Ishikawa (cell line): ENCODE measurements around the gene RPTOR.

Experiments
- CEBPB ChIP-seq: IDR thresholded peaks from 2 replicates; pipeline ENCODE4 v1.6.1; 2012
- CREB1 ChIP-seq: IDR thresholded peaks from 2 replicates; pipeline ENCODE4 v1.6.1; 2012; ENCODE audit warnings: low read depth
- EGR1 ChIP-seq: IDR thresholded peaks from 2 replicates; pipeline ENCODE4 v1.6.1; 2012
- EP300 ChIP-seq: IDR thresholded peaks from 2 replicates; pipeline ENCODE4 v1.6.1; 2012; ENCODE audit warnings: borderline replicate concordance
- FOXM1 ChIP-seq: IDR thresholded peaks from 2 replicates; pipeline ENCODE4 v1.6.1; 2012; ENCODE audit warnings: low read depth, borderline replicate concordance
- MAX ChIP-seq: IDR thresholded peaks from 2 replicates; pipeline ENCODE4 v1.6.1; 2012
- NFIC ChIP-seq: IDR thresholded peaks from 2 replicates; pipeline ENCODE4 v1.6.1; 2012
- RAD21 ChIP-seq: IDR thresholded peaks from 2 replicates; pipeline ENCODE4 v1.6.1; 2012; ENCODE audit warnings: low read depth
- REST ChIP-seq: IDR thresholded peaks from 2 replicates; pipeline ENCODE4 v1.6.1; 2012; ENCODE audit warnings: low read depth, mild to moderate bottlenecking
- TAF1 ChIP-seq: IDR thresholded peaks from 2 replicates; pipeline ENCODE4 v1.6.1; 2012; ENCODE audit warnings: low read depth, mild to moderate bottlenecking
- TCF12 ChIP-seq: IDR thresholded peaks from 2 replicates; pipeline ENCODE4 v1.6.1; 2012; ENCODE audit warnings: low read depth
- TEAD4 ChIP-seq: IDR thresholded peaks from 2 replicates; pipeline ENCODE4 v1.6.1; 2012
- YY1 ChIP-seq: IDR thresholded peaks from 2 replicates; pipeline ENCODE4 v1.6.1; 2012; ENCODE audit warnings: low read depth
- TF ChIP-seq, protein P1 (sequence below): IDR thresholded peaks from 2 replicates; pipeline ENCODE4 v1.6.1; 2012

DNA sequence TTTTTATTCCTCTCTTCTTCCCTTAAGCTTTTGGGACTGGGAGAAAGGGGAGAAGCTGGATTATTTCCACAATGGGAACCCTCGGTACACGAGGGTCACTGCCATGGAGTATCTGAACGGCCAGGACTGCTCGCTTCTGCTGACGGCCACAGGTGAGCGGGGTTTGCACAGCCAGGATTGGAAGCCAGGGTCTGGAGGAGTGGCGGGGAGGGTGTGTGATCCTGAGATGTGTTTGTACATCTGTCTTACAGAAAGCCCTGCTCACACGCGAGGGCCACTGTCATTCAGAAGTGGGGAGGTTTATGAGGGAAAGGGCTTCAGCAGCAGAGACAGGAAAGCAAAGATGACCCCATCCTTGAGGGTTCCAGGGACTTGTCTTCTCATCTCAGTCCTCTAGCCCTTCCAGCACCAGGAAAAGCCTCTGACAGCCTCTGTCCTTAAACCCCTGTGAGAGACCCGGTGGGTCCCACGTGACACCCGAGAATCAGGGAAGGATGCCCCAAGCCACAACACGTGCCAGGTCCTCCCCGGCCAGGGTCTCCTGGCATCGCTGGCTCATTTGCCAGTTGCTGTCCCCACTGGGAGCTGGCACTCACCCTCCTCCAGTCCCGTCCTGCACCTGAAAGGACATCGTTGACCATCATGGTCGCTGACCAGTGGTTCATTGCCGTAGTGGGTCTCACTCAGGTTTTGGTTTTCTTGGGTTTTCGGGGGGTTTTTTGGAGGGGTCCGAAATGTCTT is 402.7 kb downstream of the RPTOR start:
- TF ChIP-seq TAF1 (no peak), NFIC (no peak), MAX (no peak), TEAD4 (no peak), REST (no peak), EP300 (no peak), CREB1 (no peak), RAD21 (no peak), CEBPB (no peak), FOXM1 (no peak), YY1 (no peak), EGR1 (no peak), TCF12 (no peak)
- TF ChIP-seq, protein P1, sequence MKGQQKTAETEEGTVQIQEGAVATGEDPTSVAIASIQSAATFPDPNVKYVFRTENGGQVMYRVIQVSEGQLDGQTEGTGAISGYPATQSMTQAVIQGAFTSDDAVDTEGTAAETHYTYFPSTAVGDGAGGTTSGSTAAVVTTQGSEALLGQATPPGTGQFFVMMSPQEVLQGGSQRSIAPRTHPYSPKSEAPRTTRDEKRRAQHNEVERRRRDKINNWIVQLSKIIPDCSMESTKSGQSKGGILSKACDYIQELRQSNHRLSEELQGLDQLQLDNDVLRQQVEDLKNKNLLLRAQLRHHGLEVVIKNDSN = no peak
